ELF-1 (cell line): ENCODE measurements around the gene KIF2C.
"Not testable (repeated sequence)": the region's sequence is repeated elsewhere in the genome, so short reads cannot be mapped to it uniquely, and the experiment has no call there.

Experiments used
- DNase-seq: peaks from one replicate; pipeline ENCODE4 v3.0.0-alpha.2; 2016; ENCODE audit warnings: low read depth, low spot score

The KIF2C gene

DNA sequence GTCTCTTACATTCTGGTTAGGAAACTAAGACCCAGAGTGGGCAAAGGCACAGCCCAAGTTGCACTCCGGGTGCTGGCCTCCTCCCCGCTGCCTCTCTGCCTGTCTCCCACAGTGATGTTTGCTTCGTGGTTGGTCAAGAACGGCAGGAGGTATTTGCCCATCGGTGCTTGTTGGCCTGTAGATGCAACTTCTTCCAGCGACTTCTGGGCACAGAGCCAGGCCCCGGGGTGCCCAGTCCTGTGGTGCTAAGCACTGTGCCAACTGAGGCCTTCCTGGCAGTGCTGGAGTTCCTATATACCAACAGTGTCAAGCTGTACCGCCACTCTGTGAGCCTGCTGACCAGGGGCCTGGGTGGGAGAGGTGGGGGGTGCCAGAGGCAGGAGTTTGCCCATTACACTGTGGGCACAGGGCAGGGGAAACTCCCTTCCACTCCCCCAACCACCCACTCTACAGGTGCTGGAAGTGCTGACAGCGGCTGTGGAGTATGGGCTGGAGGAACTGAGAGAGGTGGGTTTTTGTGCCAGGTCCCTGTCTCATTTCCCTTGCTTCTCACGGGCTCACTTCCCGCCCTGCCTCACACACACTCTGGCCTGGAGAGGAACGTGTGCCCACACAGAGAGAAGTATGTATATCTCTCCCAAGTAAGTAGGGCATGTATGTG, 70.6 kb downstream of the KIF2C start:
- DNase-seq = no peak

- not testable (repeated sequence) for DNase-seq
These were observed 71.1 kb downstream of the KIF2C start for GRCh38 chr1:44810762-44811105.

- DNase-seq = no peak
These were observed 71.6 kb downstream of the KIF2C start for GRCh38 chr1:44811234-44811633.

DNA sequence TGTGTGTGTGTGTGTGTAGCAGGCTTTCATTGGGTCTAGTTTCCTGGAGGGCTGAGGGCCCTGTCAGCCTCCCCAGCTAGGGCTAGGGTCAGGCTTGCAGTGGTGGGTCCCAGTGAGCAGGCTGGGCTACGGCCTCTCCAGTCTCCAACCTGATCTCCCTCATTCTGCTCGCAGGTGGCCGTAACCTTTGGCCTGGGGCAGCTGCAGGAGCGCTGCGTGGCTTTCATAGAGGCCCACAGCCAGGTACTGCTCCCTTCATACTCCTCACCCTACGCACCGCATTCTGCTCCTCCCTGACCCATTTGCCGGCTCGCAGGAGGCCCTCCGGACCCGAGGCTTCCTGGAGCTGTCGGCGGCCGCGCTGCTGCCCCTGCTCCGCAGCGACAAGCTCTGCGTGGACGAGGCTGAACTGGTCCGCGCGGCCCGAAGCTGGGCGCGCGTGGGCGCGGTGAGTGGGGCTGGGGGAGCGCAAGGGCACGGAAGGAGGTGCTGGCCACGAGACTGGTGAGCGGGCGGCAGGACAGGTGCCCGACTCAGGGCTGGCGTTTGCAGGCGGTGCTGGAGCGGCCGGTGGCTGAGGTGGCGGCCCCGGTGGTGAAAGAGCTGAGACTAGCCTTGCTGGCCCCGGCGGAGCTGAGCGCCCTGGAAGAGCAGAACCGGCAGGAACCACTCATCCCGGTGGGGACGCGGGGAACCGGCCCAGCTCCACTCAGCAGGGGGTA, 73.3 kb downstream of the KIF2C start:
- peak; percentile 52 for DNase-seq

DNA sequence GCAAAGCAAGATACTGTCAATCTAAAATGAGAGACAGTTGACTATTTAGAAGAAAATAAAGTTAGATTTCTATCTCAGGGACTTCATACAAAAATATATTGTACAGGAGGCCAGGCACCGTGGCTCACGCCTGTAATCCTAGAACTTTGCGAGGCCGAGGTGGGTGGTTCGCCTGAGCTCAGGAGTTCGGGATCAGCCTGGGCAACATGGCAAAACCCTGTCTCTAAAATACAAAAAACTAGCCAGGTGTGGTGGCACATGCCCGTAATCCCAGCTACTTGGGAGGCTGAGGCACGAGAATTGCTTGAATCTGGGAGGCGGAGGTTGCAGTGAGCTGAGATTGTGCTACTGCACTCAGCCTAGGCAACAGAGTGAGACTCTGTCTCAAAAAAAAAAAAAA, 76.3 kb downstream of the KIF2C start:
- DNase-seq = not testable (repeated sequence)

- DNase-seq = no peak
These were observed 77.7 kb downstream of the KIF2C start for GRCh38 chr1:44817307-44817706.
